B cell (primary cell): ENCODE measurements around the gene PCBP3. TPM values are rescaled to one million over a fixed set of nuclear protein-coding genes. Genes with fewer than 3 reads are reported as not detected.

Experiments
- ATAC-seq: fragments of 200-7000 bp; cut with Tn5 transposase; one replicate; pipeline ENCODE4 v1.10.0; 2021; ENCODE audit warnings: low read depth, mild to moderate bottlenecking, moderate number of reproducible peaks, moderate library complexity
- CTCF ChIA-PET: fragments of 350-600 bp; sonication (Branson Sonifier 250); formaldehyde crosslinking; loops from one replicate; lab custom pipeline; 2021; ENCODE audit warnings: antibody characterized with exemption, inconsistent platforms; lab: Charles Lee
- POLR2A ChIA-PET: fragments of 350-600 bp; sonication (Branson Sonifier 250); formaldehyde crosslinking; loops from one replicate; lab custom pipeline; 2021; ENCODE audit warnings: antibody characterized with exemption; lab: Charles Lee
- DNase-seq: peaks from one replicate; pipeline ENCODE4 v3.0.0; 2013
- H2AFZ ChIP-seq: 2 replicates; pipeline ENCODE4 v1.6.1; 2012; ENCODE audit warnings: mild to moderate bottlenecking, low read depth, low read length; ENCODE audit not compliant: insufficient read depth, poor library complexity, severe bottlenecking
- H3K27ac ChIP-seq, 2 donors: 1 replicate in 1 of 2; 2 replicates in 1 of 2; pipeline ENCODE4 v1.5.1; 2012 to 2013; ENCODE audit warnings: low read length in 2 of 2, mild to moderate bottlenecking in 2 of 2, moderate library complexity in 1 of 2
- H3K27me3 ChIP-seq, 4 experiments: fragments of 200-600 bp in 1 of 4; sonication (generic) in 1 of 4; replicated peaks in 1 of 4; 1 replicate in 2 of 4; 2 replicates in 2 of 4; pipeline versions ENCODE4 v1.6.1 to v1.7.0; 2013 to 2016; ENCODE audit warnings: low read length in 3 of 4, mild to moderate bottlenecking in 2 of 4, mixed read lengths in 1 of 4, moderate library complexity in 1 of 4; ENCODE audit not compliant: insufficient read depth in 4 of 4, control insufficient read depth in 3 of 4; ENCODE audit errors: control extremely low read depth in 1 of 4
- H3K36me3 ChIP-seq, 2 experiments: replicated peaks in 1 of 2; 1 replicate in 1 of 2; 2 replicates in 1 of 2; pipeline versions ENCODE4 v1.6.1 to v1.7.1; 2013; ENCODE audit warnings: low read length in 1 of 2; ENCODE audit not compliant: insufficient read depth in 2 of 2, control insufficient read depth in 1 of 2; ENCODE audit errors: control extremely low read depth in 1 of 2, extremely low read depth in 1 of 2
- H3K4me1 ChIP-seq, 2 donors: fragments of 200-600 bp in 1 of 2; sonication (generic) in 1 of 2; 1 replicate in 1 of 2; 2 replicates in 1 of 2; pipeline versions ENCODE4 v1.5.1 to v1.6.1; 2013 to 2017; ENCODE audit warnings: low read length in 2 of 2; ENCODE audit not compliant: control insufficient read depth in 2 of 2, insufficient read depth in 2 of 2
- H3K4me2 ChIP-seq: replicated peaks from 2 replicates; pipeline ENCODE3; 2012; ENCODE audit warnings: mild to moderate bottlenecking, low read depth, low read length; ENCODE audit not compliant: poor library complexity, severe bottlenecking
- H3K4me3 ChIP-seq, 5 experiments: fragments of 200-600 bp in 1 of 5; sonication (generic) in 1 of 5; 1 replicate in 3 of 5; 2 replicates in 2 of 5; pipeline versions ENCODE4 v1.5.1 to v1.7.0; 2011 to 2016; ENCODE audit warnings: low read length in 4 of 5, mild to moderate bottlenecking in 4 of 5, low read depth in 2 of 5, control low read depth in 1 of 5, moderate library complexity in 1 of 5; ENCODE audit not compliant: insufficient read depth in 1 of 5; ENCODE audit errors: control extremely low read depth in 1 of 5, extremely low read depth in 1 of 5
- H3K79me2 ChIP-seq: fragments of 200-600 bp; sonication (generic); one replicate; pipeline ENCODE4 v1.6.0; 2016; ENCODE audit warnings: low read length; ENCODE audit not compliant: control insufficient read depth, insufficient read depth
- H3K9ac ChIP-seq: fragments of 200-600 bp; sonication (generic); 2 replicates; pipeline ENCODE4 v1.6.1; 2017; ENCODE audit warnings: mild to moderate bottlenecking, low read length, moderate library complexity
- H3K9me3 ChIP-seq, 3 donors: one replicate each; pipeline versions ENCODE4 v1.6.1 to v1.7.1; 2013; ENCODE audit warnings: low read length in 2 of 3; ENCODE audit not compliant: control insufficient read depth in 2 of 3, insufficient read depth in 1 of 3; ENCODE audit errors: control extremely low read depth in 1 of 3
- H4K20me1 ChIP-seq: 2 replicates; pipeline ENCODE4 v1.6.0; 2012; ENCODE audit warnings: mild to moderate bottlenecking, low read length; ENCODE audit not compliant: insufficient read depth, control insufficient read depth, poor library complexity, severe bottlenecking
- H3K27ac Mint-ChIP-seq: one replicate; pipeline ENCODE4 v1.8.0; 2021; ENCODE audit warnings: mixed read lengths
- H3K27me3 Mint-ChIP-seq: one replicate; pipeline ENCODE4 v1.8.0; 2021; ENCODE audit warnings: mixed read lengths
- H3K4me1 Mint-ChIP-seq: one replicate; pipeline ENCODE4 v1.8.0; 2021; ENCODE audit warnings: mixed read lengths
- H3K4me3 Mint-ChIP-seq: one replicate; pipeline ENCODE4 v1.8.0; 2021; ENCODE audit warnings: mixed read lengths
- H3K9me3 Mint-ChIP-seq: one replicate; pipeline ENCODE4 v1.8.0; 2022; ENCODE audit warnings: mixed read lengths; ENCODE audit not compliant: insufficient read depth
- CTCF ChIP-seq: fragments of 200-600 bp; IDR thresholded peaks from one replicate; pipeline ENCODE4 v1.8.0; 2022; ENCODE audit warnings: antibody characterized with exemption, mild to moderate bottlenecking
- EZH2 ChIP-seq: IDR thresholded peaks from 2 replicates; pipeline ENCODE4 v1.6.1; 2012; ENCODE audit warnings: borderline replicate concordance, low read depth, mild to moderate bottlenecking, moderate library complexity, low read length; ENCODE audit not compliant: insufficient read depth, poor library complexity, severe bottlenecking
- WGBS: methylation state at CpG from one replicate; pipeline ENCODE4 v1.1.5; 2013; ENCODE audit warnings: missing lambda C conversion rate; ENCODE audit not compliant: insufficient coverage; 5-methylcytosine and 5-hydroxymethylcytosine counted together
- intact Hi-C: fragments of 100-400 bp; cut with micrococcal nuclease; formaldehyde crosslinking; loops from one replicate; pipeline ENCODE4 v1.10.0; 2022
- polyA plus RNA-seq: library from polyadenylated mRNA; depleted of rRNA; stranded (reverse); fragments of >200 nt; gene quantifications from 2 replicates; pipeline ENCODE4 v1.2.3, GENCODE V29; 2012
- total RNA-seq, 2 donors: library from RNA; stranded (reverse); fragments of 120-200 nt in 1 of 2; gene quantifications; 1 replicate in 1 of 2; 2 replicates in 1 of 2; pipeline versions ENCODE4 v1.2.3 to v1.2.4, GENCODE V29; 2013 to 2022

The PCBP3 gene
- total and polyA plus RNA-seq, 2 donors (not counting 1 experiment from before 2014, with no cell fraction given) = 0.45 to 2.7 TPM

- 94% methylated on average over 13 of the region's 14 CpGs for WGBS
- H3K27ac Mint-ChIP-seq = no peak overlapping the region
- no peaks in the 10 kb centered on the region for H3K79me2 ChIP-seq
- H3K27me3 ChIP-seq = no peaks in the 10 kb centered on the region
- no peaks in the 10 kb centered on the region for H3K4me1 ChIP-seq
- no peak overlapping the region for H3K9ac ChIP-seq
- H3K4me2 ChIP-seq = no peak overlapping the region
- no peaks in the 10 kb centered on the region for H3K9me3 Mint-ChIP-seq
- CTCF ChIA-PET = no interaction called here
- no peak overlapping the region for H3K27ac ChIP-seq
- no peak overlapping the region for H2AFZ ChIP-seq
- no peaks in the 10 kb centered on the region for H3K4me1 Mint-ChIP-seq
- TF ChIP-seq EZH2 = no peak
- TF ChIP-seq CTCF = no peak
- H3K4me3 ChIP-seq = no peak overlapping the region
- POLR2A ChIA-PET = no interaction called here
- no peaks in the 10 kb centered on the region for H4K20me1 ChIP-seq
- H3K27me3 Mint-ChIP-seq = no peaks in the 10 kb centered on the region
- ATAC-seq (no peak), DNase-seq (no peak)
- peaks cover 0 to 4% (median 0%) of the 10 kb centered on the region in 3 donors for H3K9me3 ChIP-seq
- no peaks in the 10 kb centered on the region for H3K36me3 ChIP-seq
- intact Hi-C loops = no loop called here
- H3K4me3 Mint-ChIP-seq = no peak overlapping the region
Measured at GRCh38 chr21:45747233-45747766, 103.8 kb downstream of the PCBP3 start.

DNA sequence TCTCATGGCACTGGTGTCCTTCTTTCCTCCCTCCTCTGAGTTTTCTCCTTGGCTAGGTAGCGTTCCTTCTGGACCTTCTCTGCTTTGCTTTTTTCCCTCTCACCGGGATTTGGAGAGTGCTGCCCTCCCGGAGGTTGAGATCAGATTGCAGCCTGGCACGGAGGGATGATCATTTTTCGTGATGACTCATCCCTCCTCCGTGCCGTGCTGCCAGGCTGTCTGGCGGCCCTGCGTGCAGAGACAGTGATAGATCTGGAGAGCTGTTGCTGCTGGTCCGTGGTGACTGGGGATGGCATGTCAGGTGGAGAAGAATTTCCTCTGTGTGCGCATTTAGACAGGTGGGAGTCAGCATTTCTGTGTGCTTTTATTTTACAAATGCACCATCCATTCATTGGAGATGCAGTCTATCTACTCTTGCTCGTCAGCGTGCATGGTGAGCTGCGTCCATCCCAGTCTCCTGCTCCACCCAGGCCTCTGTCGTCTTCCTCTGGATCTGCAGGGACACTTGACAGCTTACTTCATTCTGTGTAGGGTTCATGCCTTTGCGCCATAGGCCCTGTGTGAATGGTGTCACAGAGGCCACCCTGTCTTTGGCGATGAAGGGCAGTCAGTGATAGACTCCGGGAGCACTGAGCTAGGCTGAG, 104.4 kb downstream of the PCBP3 start:
- Mint-ChIP-seq H3K9me3 (no peaks in the 10 kb centered on the region), H3K27ac (no peak overlapping the region), H3K4me3 (no peak overlapping the region), H3K27me3 (no peaks in the 10 kb centered on the region), H3K4me1 (no peaks in the 10 kb centered on the region)
- TF ChIP-seq EZH2 (no peak), CTCF (no peak)
- Histone ChIP-seq H3K4me2 (no peak overlapping the region), H3K79me2 (no peaks in the 10 kb centered on the region), H3K4me3 (no peak overlapping the region), H4K20me1 (no peaks in the 10 kb centered on the region), H3K9ac (no peak overlapping the region), H3K36me3 (no peaks in the 10 kb centered on the region), H3K27ac (no peak overlapping the region), H3K9me3 (peaks cover 0 to 4% (median 0%) of the 10 kb centered on the region in 3 donors), H3K4me1 (no peaks in the 10 kb centered on the region), H3K27me3 (no peaks in the 10 kb centered on the region), H2AFZ (no peak overlapping the region)
- ATAC-seq (no peak), DNase-seq (no peak)
- ChIA-PET CTCF (no interaction called here), POLR2A (no interaction called here)
- intact Hi-C loops = no loop called here
- WGBS = 96% methylated on average over 16 of the region's 18 CpGs
